A673 (cell line): ENCODE results near the gene ULK4. TPM values are rescaled to one million over a fixed set of nuclear protein-coding genes. Genes with fewer than 3 reads are reported as not detected.

Experiments used
- BruUV-seq: library from RNA; stranded (reverse); fragments of 400-500 nt; replicated peaks from 2 replicates; lab custom pipeline; 2021; lab: Mats Ljungman, UMichigan
- CTCF ChIA-PET: fragments of 300-600 bp; sonication (Branson Sonifier 250); formaldehyde crosslinking; loops from one replicate; lab custom pipeline; 2022; ENCODE audit warnings: antibody characterized with exemption; lab: Charles Lee
- POLR2A ChIA-PET: fragments of 300-600 bp; sonication (Branson Sonifier 250); formaldehyde crosslinking; loops from one replicate; lab custom pipeline; 2022; ENCODE audit warnings: antibody characterized with exemption; ENCODE audit not compliant: low non-redundant PET; lab: Charles Lee
- DNase-seq: peaks from one replicate; pipeline ENCODE4 v3.0.0-alpha.2; 2015; ENCODE audit warnings: low spot score
- H3K27ac ChIP-seq: fragments of 200-600 bp; sonication (generic); 2 replicates; pipeline ENCODE4 v1.5.1; 2016; ENCODE audit warnings: mixed run types, low read depth, mild to moderate bottlenecking, mixed read lengths, antibody characterized with exemption, low read length; ENCODE audit not compliant: poor library complexity, severe bottlenecking
- H3K27me3 ChIP-seq: fragments of 200-600 bp; sonication (generic); replicated peaks from 2 replicates; pipeline ENCODE4 v1.6.1; 2017; ENCODE audit warnings: mixed run types, low read depth, mild to moderate bottlenecking, mixed read lengths, antibody characterized with exemption, low read length; ENCODE audit not compliant: insufficient read depth, poor library complexity
- H3K36me3 ChIP-seq: fragments of 200-600 bp; sonication (generic); 2 replicates; pipeline ENCODE4 v1.6.1; 2016; ENCODE audit warnings: mixed run types, mild to moderate bottlenecking, mixed read lengths, antibody characterized with exemption, low read length; ENCODE audit not compliant: insufficient read depth, poor library complexity, severe bottlenecking
- H3K4me1 ChIP-seq: fragments of 200-600 bp; sonication (generic); 2 replicates; pipeline ENCODE4 v1.6.1; 2017; ENCODE audit warnings: mixed run types, mild to moderate bottlenecking, mixed read lengths, antibody characterized with exemption, low read length; ENCODE audit not compliant: insufficient read depth, poor library complexity, severe bottlenecking
- H3K4me3 ChIP-seq: fragments of 200-600 bp; sonication (generic); 2 replicates; pipeline ENCODE4 v1.5.1; 2016; ENCODE audit warnings: low read depth, mixed run types, mild to moderate bottlenecking, mixed read lengths, low read length; ENCODE audit not compliant: poor library complexity, severe bottlenecking
- H3K9me3 ChIP-seq: fragments of 200-600 bp; sonication (generic); 2 replicates; pipeline ENCODE4 v1.6.1; 2016; ENCODE audit warnings: mixed run types, low read depth, mild to moderate bottlenecking, mixed read lengths, antibody characterized with exemption, low read length; ENCODE audit not compliant: poor library complexity, severe bottlenecking
- CTCF ChIP-seq: fragments of 300-800, 200-600 bp; sonication (generic); conservative IDR thresholded peaks from 2 replicates; pipeline ENCODE4 v1.5.1; 2017; ENCODE audit warnings: low read depth, mild to moderate bottlenecking, antibody characterized with exemption, low read length, moderate library complexity, mixed read lengths
- EZH2 ChIP-seq: fragments of 200-600 bp; sonication (generic); IDR thresholded peaks from 2 replicates; pipeline ENCODE4 v1.6.1; 2017; ENCODE audit warnings: borderline replicate concordance, low read depth, mild to moderate bottlenecking, mixed read lengths, antibody characterized with exemption, low read length; ENCODE audit not compliant: poor library complexity, severe bottlenecking
- intact Hi-C: fragments of 100-400 bp; cut with micrococcal nuclease; formaldehyde crosslinking; loops from one replicate; pipeline ENCODE4 v1.10.0; 2022; ENCODE audit not compliant: unreplicated experiment
- total RNA-seq: library from RNA; stranded (reverse); gene quantifications from 2 replicates; pipeline ENCODE4 v1.2.3, GENCODE V29; 2021

ULK4 gene
- total RNA-seq, 1 experiment from 2014 or later, result 7.4 TPM

DNA sequence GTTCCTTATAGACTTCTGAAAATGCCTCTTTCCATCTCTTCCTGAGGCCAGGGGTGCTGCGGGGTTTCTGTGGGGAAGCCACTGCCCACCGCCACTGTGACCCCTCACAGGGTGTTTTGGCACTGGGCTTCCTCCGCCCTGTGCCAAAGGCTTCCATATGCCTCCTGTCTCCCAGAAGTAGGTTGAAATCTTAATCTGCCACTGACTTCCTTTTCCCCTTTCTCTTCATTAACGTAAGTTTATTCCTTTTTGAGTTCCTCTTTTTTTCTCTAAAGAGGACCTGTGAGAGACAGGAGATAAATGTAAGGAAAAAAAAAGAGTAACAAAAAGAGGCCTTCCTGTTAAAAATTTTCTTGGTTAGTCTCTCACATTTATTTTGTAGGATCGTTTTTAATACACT is 542.1 kb downstream of the ULK4 start:
- Histone ChIP-seq H3K4me1 (no peaks in the 10 kb centered on the region), H3K9me3 (no peaks in the 10 kb centered on the region), H3K27me3 (no peaks in the 10 kb centered on the region), H3K27ac (no peak overlapping the region), H3K4me3 (no peak overlapping the region), H3K36me3 (no peaks in the 10 kb centered on the region)
- no peak for DNase-seq
- intact Hi-C loops, result no loop called here
- ChIA-PET CTCF (no interaction called here), POLR2A (no interaction called here)
- no TSS peak for BruUV-seq
- no peak for TF ChIP-seq CTCF
- no peak for TF ChIP-seq EZH2

- H3K4me1 ChIP-seq, result no peaks in the 10 kb centered on the region
- BruUV-seq, result no TSS peak
- TF ChIP-seq EZH2 (no peak), CTCF (no peak)
- no peaks in the 10 kb centered on the region for H3K36me3 ChIP-seq
- H3K9me3 ChIP-seq, result no peaks in the 10 kb centered on the region
- H3K4me3 ChIP-seq, result no peak overlapping the region
- H3K27me3 ChIP-seq, result no peaks in the 10 kb centered on the region
- CTCF ChIA-PET, result no interaction called here
- POLR2A ChIA-PET, result no interaction called here
- H3K27ac ChIP-seq, result no peak overlapping the region
- intact Hi-C loops, result no loop called here
- DNase-seq, result no peak
Measured at GRCh38 chr3:41418961-41419691, 542.8 kb downstream of the ULK4 start.

DNA sequence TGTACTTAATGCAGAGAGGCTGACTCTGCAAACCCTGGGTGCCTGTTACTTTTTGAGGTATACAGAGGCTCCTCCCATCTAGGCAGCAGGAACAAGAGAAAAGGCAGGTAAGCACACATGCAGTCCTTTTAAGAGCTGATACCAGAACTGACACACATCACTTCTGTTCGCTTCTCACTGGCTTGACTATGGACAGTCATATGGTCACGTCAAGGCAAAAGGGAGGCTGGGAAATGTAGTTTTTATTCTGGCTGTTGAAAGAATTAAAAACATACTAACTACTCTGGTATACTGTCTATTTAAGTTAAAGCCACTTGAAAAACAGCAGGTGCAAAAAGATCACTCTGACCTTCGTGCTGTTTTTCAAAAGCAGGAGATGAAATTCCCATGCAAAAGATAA is 544.3 kb downstream of the ULK4 start:
- intact Hi-C loops, result no loop called here
- H3K4me1 ChIP-seq, result no peaks in the 10 kb centered on the region
- BruUV-seq, result no TSS peak
- DNase-seq, result no peak
- H3K27me3 ChIP-seq, result no peaks in the 10 kb centered on the region
- H3K27ac ChIP-seq, result no peak overlapping the region
- H3K36me3 ChIP-seq, result no peaks in the 10 kb centered on the region
- ChIA-PET POLR2A (no interaction called here), CTCF (no interaction called here)
- TF ChIP-seq CTCF (no peak), EZH2 (no peak)
- no peaks in the 10 kb centered on the region for H3K9me3 ChIP-seq
- H3K4me3 ChIP-seq, result no peak overlapping the region
